Bronchial epithelial cell (primary cell): ENCODE results near the gene DGKZ. TPM values are rescaled to one million over a fixed set of nuclear protein-coding genes. Genes with fewer than 3 reads are reported as not detected.

Experiments
- DNase-seq: peaks from one replicate; pipeline ENCODE4 v3.0.0-alpha.2; 2010; ENCODE audit warnings: low read depth
- FAIRE-seq: peaks from 2 replicates; lab custom pipeline; 2011; peaks lifted over from hg19 to GRCh38; lab: Jason Lieb, UNC
- H3K27me3 ChIP-seq: 2 replicates; pipeline ENCODE4 v1.5.1; 2011; ENCODE audit warnings: low read length; ENCODE audit not compliant: control insufficient read depth, insufficient read depth
- H3K36me3 ChIP-seq: 2 replicates; pipeline ENCODE4 v1.5.1; 2011; ENCODE audit warnings: low read length; ENCODE audit not compliant: control insufficient read depth, insufficient read depth
- H3K4me3 ChIP-seq: 2 replicates; pipeline ENCODE4 v1.5.1; 2011; ENCODE audit warnings: mild to moderate bottlenecking, low read depth, low read length, control low read depth
- total RNA-seq: library from RNA; depleted of rRNA; stranded (reverse); fragments of >200 nt; gene quantifications from 2 replicates; pipeline ENCODE4 v1.2.1, GENCODE V29; 2014
- TF ChIP-seq, protein P1 (sequence below): IDR thresholded peaks from 2 replicates; pipeline ENCODE4 v1.5.1; 2011; ENCODE audit warnings: mild to moderate bottlenecking, moderate library complexity, low read length, control low read depth, inconsistent platforms; ENCODE audit not compliant: insufficient read depth, severe bottlenecking

The DGKZ gene
- total RNA-seq, 1 donor from 2014 or later: 30.5 TPM

DNA sequence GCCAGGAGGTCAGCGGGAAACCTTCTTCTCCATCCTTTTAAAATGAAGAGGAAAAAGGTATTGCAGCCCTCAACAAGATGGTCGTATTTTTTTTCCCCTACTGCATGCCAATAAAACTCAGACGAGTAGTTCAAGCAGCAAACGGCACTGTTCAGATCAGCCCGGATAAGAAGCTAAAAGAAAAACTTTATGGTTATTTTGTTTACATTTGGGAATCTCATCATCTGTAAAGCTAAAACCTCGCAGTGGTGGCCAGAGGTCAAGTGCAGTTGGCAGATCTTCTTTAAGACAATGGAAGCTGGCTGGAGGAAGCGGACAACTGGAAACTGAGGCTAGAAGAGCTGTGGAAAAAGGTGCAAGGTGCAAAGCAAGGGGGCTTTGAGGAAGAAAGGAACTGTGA lies 75.3 kb downstream of the DGKZ start:
- TF ChIP-seq, protein P1, sequence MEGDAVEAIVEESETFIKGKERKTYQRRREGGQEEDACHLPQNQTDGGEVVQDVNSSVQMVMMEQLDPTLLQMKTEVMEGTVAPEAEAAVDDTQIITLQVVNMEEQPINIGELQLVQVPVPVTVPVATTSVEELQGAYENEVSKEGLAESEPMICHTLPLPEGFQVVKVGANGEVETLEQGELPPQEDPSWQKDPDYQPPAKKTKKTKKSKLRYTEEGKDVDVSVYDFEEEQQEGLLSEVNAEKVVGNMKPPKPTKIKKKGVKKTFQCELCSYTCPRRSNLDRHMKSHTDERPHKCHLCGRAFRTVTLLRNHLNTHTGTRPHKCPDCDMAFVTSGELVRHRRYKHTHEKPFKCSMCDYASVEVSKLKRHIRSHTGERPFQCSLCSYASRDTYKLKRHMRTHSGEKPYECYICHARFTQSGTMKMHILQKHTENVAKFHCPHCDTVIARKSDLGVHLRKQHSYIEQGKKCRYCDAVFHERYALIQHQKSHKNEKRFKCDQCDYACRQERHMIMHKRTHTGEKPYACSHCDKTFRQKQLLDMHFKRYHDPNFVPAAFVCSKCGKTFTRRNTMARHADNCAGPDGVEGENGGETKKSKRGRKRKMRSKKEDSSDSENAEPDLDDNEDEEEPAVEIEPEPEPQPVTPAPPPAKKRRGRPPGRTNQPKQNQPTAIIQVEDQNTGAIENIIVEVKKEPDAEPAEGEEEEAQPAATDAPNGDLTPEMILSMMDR: no peak
- DNase-seq (no peak), FAIRE-seq (no peak)
- no peaks in the 10 kb centered on the region for H3K36me3 ChIP-seq
- H3K4me3 ChIP-seq: no peak overlapping the region
- H3K27me3 ChIP-seq: no peaks in the 10 kb centered on the region

DNA sequence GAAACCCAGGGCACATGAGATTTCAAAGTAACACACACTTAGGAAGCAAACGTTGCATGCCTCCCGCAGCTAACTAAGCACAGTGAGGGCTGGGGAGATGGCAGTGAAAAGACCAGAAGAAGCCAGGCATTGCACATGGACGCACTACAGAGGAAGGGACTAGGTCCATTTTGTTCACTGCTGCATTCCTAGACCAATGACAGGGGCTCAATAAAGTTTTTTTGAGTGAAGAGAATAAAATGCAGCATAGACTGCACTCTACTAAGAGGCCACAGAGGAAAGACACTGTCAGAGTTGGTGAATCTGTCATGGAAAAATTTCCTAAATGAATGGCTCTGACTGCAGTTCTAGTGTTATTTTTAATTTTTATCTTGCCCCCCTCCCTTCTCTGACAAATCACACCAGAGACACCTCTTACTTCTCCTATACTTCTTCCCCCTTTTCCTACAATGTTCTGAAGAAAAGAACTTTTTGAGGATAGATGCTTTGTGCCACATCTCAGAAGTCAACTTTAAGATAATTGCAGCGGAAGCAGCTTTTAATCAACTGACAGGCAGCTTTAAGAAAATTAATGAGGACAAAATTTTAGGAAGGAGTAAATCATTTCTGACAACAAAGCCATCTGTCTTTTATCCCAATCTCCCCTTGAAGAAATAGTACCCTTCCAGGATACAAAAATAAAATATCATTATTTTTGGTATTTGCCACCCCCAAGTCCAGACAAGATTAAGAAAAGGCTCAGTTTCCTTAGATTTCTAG lies 79.1 kb downstream of the DGKZ start:
- no peak for FAIRE-seq
- no peak overlapping the region for H3K4me3 ChIP-seq
- DNase-seq: no peak
- H3K27me3 ChIP-seq: no peaks in the 10 kb centered on the region
- peaks cover 2% of the 10 kb centered on the region for H3K36me3 ChIP-seq
- TF ChIP-seq, protein P1: no peak

DNA sequence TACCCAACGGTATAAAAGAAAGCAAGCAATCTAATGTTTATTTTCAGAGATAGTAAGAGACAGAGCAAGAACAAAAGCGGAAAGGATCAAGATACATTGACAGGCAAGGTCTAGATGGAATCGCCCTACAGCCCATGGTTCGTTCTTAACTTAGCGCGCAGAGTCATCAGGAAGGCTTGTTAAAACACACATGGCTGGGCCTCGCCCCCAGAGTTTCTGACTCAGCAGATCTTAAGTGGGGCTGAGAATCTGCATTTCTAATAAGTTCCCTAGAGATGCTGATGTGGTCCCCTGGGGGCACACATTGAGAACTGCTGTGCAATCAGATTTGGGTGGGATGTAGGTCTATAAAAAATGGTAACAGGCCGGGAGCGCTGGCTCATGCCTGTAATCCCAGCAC lies 80.1 kb downstream of the DGKZ start:
- TF ChIP-seq, protein P1: no peak
- no peak for FAIRE-seq
- H3K27me3 ChIP-seq: no peaks in the 10 kb centered on the region
- no peak for DNase-seq
- peaks cover 2% of the 10 kb centered on the region for H3K36me3 ChIP-seq
- no peak overlapping the region for H3K4me3 ChIP-seq

DNA sequence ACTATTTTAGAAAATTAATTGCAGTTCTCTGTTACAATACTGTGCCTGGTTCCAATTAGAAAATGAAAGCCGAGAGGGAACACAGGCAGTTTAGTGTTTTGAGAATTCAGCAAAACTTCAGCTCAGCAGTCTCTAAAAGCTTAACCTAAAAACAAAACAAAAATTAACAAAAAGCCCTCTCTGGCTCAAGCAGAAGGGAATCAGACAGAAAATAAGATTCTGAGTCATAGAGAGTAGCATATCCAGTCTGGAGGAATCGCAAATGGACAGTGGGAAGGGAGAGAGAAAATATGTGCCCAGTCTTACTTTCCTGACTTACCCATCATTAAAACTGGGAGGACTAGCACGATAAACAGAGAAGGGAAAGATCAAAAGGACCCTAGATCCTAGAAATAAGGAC lies 82.5 kb downstream of the DGKZ start:
- no peak overlapping the region for H3K4me3 ChIP-seq
- FAIRE-seq: no peak
- DNase-seq: no peak
- peaks cover 9% of the 10 kb centered on the region for H3K36me3 ChIP-seq
- H3K27me3 ChIP-seq: no peaks in the 10 kb centered on the region
- TF ChIP-seq, protein P1: no peak

Other genes starting within 250 kb of the DGKZ start
- gene PHF21A, start 226.0 kb upstream of the DGKZ start, total RNA-seq: 3.4 and 6.1 TPM in 2 replicates
- 0.13 and 0.53 TPM in 2 replicates for gene CREB3L1, start 69.8 kb upstream of the DGKZ start, total RNA-seq
- 10.2 and 11.6 TPM in 2 replicates for gene MDK, start 34.2 kb downstream of the DGKZ start, total RNA-seq
- not detected in 2 replicates for gene CHRM4, start 44.3 kb downstream of the DGKZ start, total RNA-seq
- gene AMBRA1, start 246.6 kb downstream of the DGKZ start, total RNA-seq: 11.3 and 14.3 TPM in 2 replicates